ENCODE data around the gene TRUB2.

TRUB2 gene

DNA sequence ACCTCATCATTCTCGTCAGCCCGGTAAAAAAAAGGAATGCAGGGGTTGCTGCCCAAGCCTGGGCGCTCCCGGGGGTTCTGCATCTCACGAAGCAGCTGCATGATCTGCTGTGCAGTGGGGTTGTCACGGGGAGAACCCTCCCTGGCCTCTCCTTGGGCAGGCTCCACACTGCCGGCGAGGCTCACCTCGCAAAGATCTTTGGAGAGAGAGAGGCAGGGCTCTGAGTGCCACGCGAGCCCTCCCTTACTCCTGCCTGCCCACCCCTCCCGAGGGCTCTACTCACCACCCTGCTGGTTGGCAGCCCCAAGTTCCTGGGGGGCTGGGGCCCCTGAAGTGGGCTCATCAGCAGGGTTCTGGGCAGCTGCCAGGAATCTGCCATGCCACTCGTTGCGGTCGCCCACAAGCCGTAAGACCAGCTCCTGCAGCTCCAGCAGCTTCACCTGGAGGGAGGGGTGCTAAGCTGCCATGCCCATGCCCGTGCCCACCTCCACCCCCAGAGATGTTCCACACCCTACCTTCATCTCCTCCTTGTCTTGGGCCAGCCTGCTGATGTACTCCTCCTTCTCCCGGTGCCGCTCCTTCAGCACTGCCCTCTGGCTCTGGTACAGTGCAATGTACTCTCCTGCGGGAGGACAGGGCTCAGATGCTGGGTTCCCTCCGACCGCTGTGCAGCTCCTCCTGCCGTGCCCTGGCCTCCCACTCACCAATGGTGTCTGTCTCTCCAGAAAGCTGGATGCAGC, 65.0 kb downstream of the TRUB2 start:
- TF ChIP-seq, protein P1, sequence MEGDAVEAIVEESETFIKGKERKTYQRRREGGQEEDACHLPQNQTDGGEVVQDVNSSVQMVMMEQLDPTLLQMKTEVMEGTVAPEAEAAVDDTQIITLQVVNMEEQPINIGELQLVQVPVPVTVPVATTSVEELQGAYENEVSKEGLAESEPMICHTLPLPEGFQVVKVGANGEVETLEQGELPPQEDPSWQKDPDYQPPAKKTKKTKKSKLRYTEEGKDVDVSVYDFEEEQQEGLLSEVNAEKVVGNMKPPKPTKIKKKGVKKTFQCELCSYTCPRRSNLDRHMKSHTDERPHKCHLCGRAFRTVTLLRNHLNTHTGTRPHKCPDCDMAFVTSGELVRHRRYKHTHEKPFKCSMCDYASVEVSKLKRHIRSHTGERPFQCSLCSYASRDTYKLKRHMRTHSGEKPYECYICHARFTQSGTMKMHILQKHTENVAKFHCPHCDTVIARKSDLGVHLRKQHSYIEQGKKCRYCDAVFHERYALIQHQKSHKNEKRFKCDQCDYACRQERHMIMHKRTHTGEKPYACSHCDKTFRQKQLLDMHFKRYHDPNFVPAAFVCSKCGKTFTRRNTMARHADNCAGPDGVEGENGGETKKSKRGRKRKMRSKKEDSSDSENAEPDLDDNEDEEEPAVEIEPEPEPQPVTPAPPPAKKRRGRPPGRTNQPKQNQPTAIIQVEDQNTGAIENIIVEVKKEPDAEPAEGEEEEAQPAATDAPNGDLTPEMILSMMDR (IDR thresholded peaks at IDR 0.05; ENCODE audit: insufficient read depth, missing control alignments): no peak
- no peak for DNase-seq (ENCODE audit: insufficient read length, low spot score)
- FAIRE-seq: no peak
